HCT116 (cell line): ENCODE data around the gene PRSS33.

Experiments used
- CTCF ChIP-seq, 3 experiments: fragments of 200-600 bp in 1 of 3; sonication (generic) in 1 of 3; IDR thresholded peaks in 2 of 3; conservative IDR thresholded peaks in 1 of 3; 2 replicates each; pipeline ENCODE4 v1.5.1; 2012 to 2017; ENCODE audit warnings: low read depth in 2 of 3, low read length in 2 of 3, antibody characterized with exemption in 1 of 3, borderline replicate concordance in 1 of 3, control low read depth in 1 of 3, mild to moderate bottlenecking in 1 of 3, mixed read lengths in 1 of 3, mixed run types in 1 of 3, moderate library complexity in 1 of 3; ENCODE audit not compliant: insufficient read depth in 1 of 3
- EZH2 ChIP-seq: fragments of 200-600 bp; sonication (generic); IDR thresholded peaks from 2 replicates; pipeline ENCODE4 v1.6.1; 2017; ENCODE audit warnings: antibody characterized with exemption, mixed run types
- EZH2phosphoT487 ChIP-seq: fragments of 200-600 bp; IDR thresholded peaks from 2 replicates; pipeline ENCODE4 v1.6.1; 2018; ENCODE audit warnings: antibody characterized with exemption, borderline replicate concordance
- FOSL1 ChIP-seq: IDR thresholded peaks from 2 replicates; pipeline ENCODE4 v1.6.1; 2012; ENCODE audit warnings: low read depth
- POLR2A ChIP-seq: IDR thresholded peaks from 2 replicates; pipeline ENCODE4 v1.7.0; 2011; ENCODE audit warnings: borderline replicate concordance; ENCODE audit not compliant: insufficient read depth, insufficient read length; ENCODE audit errors: extremely low read depth
- POLR2AphosphoS5 ChIP-seq: IDR thresholded peaks from 2 replicates; pipeline ENCODE4 v1.6.1; 2011; ENCODE audit warnings: mild to moderate bottlenecking, low read depth, low read length, moderate library complexity
- RAD21 ChIP-seq: IDR thresholded peaks from 2 replicates; pipeline ENCODE4 v1.6.1; 2012; ENCODE audit warnings: low read depth, mild to moderate bottlenecking
- REST ChIP-seq: IDR thresholded peaks from 2 replicates; pipeline ENCODE4 v1.6.1; 2012; ENCODE audit warnings: low read depth
- SP1 ChIP-seq: IDR thresholded peaks from 2 replicates; pipeline ENCODE4 v1.6.1; 2012; ENCODE audit warnings: low read depth
- SRF ChIP-seq: IDR thresholded peaks from 2 replicates; pipeline ENCODE4 v1.6.1; 2012; ENCODE audit warnings: low read depth
- TCF7L2 ChIP-seq: IDR thresholded peaks from 2 replicates; pipeline ENCODE4 v1.7.0; 2011; ENCODE audit warnings: borderline replicate concordance, inconsistent platforms; ENCODE audit not compliant: insufficient read depth, insufficient read length; ENCODE audit errors: extremely low read depth
- YY1 ChIP-seq: IDR thresholded peaks from 2 replicates; pipeline ENCODE4 v1.6.1; 2011; ENCODE audit warnings: low read length, low read depth, moderate library complexity, mild to moderate bottlenecking; ENCODE audit not compliant: insufficient replicate concordance; ENCODE audit errors: extremely low read depth
- ZNF274 ChIP-seq: fragments of 200-500 bp; sonication (Bioruptor generic); IDR thresholded peaks from 2 replicates; pipeline ENCODE4 v1.6.1; 2014; ENCODE audit warnings: mild to moderate bottlenecking, low read depth, low read length, inconsistent platforms

GRCh38 chr16:2779978-2780898 is 7.1 kb downstream of the PRSS33 start:
- TF ChIP-seq RAD21 (no peak), SRF (no peak), CTCF (IDR thresholded peaks at IDR 0.05 in 2 of 3, conservative IDR thresholded peaks at IDR 0.05 in 1 of 3; ENCODE audit: borderline replicate concordance in 1 of 3, insufficient read depth in 1 of 3, low read depth in 2 of 3, low read length in 2 of 3) (no peak), EZH2 (no peak), SP1 (no peak), FOSL1 (no peak), EZH2phosphoT487 (no peak), POLR2A (no peak), ZNF274 (no peak), POLR2AphosphoS5 (no peak), TCF7L2 (no peak), REST (no peak), YY1 (no peak)
